HG02623 (cell line): ENCODE measurements around the gene LENEP.
A peak's percentile ranks its signal among the peaks of the same experiment; 100 is the strongest.

Source experiments
- ATAC-seq: cut with Tn5 transposase; IDR thresholded peaks from one replicate; pipeline ENCODE4 v1.9.1; 2021; ENCODE audit warnings: moderate library complexity; ENCODE audit not compliant: unreplicated experiment

Gene LENEP

DNA sequence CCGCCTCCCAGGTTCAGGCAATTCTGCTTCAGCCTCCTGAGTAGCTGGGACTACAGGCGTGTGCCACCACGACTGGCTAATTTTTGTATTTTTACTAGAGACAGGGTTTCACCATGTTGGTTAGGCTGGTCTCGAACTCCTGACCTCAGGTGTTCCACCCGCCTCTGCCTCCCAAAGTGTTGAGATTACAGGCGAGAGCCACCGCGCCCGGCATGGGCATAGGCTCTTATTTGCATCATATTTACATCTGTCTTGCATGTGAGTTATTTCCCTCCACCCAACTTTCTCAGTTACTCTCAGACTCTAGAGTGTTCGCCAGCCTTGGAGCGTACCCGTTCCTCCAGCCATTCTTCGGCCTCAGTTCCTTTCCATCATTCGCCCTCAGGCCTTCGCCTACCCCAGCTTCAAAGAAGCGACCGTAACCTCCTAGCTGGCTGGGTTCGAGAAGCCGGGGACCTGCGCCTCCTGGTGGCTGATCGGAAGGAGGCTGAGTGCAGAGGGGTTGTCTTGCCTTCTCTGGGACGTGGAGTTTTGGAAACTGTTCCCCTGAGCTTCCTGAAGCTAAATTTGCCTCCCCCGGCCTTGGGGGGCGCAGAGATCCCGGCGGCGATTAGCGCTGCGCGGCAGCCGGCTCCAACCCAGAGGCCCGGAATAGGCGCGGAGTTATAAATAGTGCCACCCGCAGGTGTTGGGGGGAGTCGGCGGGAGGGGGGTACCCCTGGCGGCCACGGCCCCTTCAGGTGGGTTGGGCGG, 5.6 kb downstream of the LENEP start:
- no peak for ATAC-seq

DNA sequence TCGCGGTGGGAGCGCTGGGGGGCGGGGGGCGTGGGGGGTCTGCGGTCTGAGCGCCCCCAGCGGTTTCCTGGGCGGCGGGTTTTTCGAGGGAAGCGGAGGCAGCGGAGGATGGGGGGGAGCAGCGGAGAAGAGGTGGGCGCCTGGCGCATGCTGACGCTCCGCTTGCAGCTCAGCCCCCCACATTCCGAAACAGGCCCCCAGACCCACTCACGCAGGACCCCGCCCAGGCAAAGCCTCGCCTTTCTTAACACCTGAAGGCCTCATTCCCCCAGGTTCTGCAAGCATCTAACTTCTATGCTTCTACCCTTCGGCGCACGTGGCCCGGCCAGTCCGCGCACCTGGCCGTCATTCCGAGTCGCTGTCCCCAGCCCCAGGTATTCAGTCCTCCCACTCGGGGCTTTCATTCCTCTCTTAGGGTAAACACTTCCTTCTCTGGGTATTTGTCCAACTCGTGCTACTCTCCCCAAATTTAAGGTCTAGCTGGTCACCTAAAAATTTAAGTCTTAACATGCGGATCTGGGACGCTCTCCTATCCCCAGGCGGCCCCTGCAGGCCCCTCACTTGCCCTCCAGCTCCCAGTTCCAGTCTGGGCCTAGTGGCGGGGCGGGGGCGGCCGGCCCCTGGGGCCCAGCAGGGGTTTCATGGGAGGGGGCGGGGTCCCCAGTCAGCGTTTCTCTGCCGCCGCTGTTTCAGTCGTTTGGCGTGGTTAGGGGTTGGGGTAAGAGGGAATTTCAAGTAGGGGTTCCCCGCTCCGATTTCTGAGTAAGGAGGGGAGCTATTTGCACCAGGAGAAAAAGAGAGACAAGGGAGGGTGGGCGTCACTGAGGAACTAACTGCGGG, 6.4 kb downstream of the LENEP start:
- no peak for ATAC-seq

GRCh38 chr1:155000411-155000725, 7.0 kb downstream of the LENEP start:
- no peak for ATAC-seq

DNA sequence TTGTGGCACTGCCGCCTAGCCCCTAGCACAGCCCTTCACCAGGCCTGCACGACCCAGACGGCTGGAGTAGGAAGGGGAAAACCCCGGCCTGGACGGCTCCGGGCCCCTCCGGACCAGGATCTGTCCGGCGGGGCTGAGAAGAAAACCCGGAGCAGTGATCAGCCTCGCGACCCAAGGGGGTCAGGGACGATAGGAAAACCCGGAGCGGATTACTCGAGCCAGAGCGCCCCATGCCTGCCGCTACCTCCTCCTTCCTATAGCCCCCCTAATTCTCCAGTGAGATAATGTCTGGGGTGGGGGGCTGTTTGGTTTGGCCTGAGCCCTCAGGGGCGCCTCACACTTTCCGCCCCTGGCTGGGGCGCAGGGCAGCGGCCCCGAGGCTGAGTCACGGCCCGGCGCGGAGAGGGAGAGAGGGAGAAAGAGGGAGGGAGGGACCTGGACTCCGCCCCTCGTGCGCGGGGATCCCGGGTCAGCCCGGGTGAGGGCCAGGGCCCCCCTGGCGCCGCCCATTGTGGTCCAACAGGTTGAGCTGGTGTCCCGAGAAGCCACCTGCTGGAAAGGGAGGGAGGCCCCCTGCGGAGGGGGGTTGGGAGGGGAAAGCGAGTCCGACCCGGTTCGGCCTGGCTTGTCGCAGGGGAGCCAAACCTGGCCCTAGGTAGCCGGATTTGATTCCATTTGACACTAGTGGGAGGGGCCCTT, 7.5 kb downstream of the LENEP start:
- ATAC-seq, result peak; percentile 34

- no peak for ATAC-seq
Observed at GRCh38 chr1:155001425-155001674, 8.0 kb downstream of the LENEP start.

DNA sequence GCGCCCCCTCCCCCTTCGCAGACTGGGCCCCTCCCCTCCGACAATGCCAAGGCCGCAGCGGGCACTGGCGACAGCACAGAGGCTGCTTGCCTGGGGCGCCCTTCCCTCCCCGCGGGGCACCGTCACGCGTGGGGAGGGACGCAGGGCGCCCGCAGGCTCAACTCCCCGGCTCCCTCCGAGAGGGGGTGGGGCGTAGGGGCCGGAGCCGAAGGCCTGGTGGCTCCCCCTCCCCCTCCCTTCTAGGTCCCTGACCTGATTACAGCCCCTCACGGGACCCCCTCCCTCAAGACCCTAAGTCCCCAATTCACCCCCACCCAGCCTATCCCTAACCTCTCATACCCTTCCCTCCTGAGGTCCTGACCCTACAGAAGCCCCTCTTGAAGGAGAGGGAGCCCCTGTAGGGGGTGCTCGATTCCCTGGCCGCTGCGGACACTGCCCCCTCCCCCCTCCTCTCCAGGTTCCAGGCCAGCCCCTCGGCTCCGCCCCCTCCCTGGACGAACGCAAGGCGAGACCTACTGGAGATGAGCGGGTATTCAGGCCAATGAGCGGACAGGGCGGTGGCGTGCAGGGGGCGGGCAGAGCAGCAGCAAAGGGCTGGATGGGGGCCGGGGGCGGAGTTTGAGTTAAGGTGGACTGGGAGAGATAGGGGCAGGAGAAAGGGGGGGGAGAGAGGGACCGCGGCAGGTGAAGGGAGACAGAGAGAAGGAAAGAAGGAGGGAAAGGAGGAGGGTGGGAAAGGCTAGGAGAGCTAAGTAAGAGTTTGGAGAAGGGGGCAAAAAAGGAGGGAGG, 8.5 kb downstream of the LENEP start:
- peak; percentile 46 for ATAC-seq

DNA sequence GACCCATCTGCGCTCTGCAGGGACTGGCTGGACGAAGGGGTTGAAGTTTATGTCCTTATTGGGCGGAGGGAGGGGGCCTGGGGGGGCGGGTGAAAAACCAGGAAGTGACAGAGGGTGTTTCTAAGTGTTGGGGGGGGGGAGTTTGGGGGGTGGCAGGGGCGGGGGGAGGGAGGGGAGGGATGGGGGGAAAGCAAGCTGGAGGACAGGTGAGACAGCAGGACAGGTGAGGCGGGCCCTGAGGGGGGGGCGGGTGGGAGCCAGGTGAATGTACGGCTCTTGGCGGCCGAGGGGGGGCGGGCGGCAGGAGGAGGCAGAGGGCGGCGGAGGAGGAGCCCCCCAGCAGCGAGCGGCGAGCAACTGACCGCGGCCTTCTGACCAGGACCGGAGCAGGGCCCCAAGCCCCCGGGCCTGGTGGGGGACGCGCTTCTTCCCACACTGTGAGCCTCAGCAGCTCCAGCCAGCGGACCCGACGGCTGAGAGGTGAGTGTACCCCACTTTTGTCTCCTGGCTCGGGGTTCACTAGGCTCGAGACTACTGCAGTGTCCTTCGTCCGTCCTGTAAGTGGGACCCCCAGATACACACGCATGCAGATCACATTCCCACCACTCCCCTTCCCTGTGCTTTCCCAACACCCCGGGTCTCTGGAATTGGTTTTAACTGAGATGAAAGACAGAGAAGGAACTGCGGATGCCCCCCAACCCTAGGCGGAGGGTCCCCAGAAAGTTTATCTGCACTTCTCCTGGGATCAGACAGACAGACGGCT, 9.3 kb downstream of the LENEP start, which contains the start of gene ZBTB7B:
Gene ZBTB7B (plus strand): TSS at position 339 of the 763 bp plus-strand sequence. CDS start 11,859 bp downstream, outside the sequence.
- no peak for ATAC-seq

DNA sequence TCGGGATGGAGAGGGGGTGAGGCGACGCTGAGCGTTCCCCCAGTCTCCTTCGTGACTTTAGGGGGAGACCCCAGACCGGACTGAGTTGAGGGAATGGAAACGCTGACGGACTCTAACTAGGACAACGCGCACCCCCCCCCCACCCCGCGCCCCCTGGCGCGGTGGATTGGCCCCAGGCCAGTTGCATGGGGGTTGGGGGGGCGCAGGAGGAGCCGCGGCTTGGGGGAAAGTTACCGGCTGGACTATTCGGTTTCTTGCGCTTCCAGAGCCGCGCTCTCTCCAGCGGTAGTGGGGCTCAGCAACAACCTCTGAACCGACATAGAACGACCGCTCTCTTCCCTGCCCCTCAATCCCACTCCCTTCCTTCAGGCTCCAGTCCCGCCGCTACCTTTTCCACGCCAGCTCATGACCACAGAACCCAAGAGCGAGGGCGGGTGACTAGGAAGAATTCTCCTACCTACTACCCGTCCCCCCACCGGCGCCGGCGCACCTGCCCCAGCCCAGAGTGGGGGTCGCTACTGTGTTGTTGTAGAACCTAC, 9.9 kb downstream of the LENEP start:
- ATAC-seq, result no peak

- ATAC-seq, result no peak
Observed at GRCh38 chr1:155003766-155004351, 10.5 kb downstream of the LENEP start.

GRCh38 chr1:155004352-155005075, 11.1 kb downstream of the LENEP start:
- no peak for ATAC-seq

GRCh38 chr1:155005076-155006011, 12.0 kb downstream of the LENEP start:
- ATAC-seq, result no peak

- ATAC-seq, result no peak
Observed at GRCh38 chr1:155006601-155007101, 13.3 kb downstream of the LENEP start.

- no peak for ATAC-seq
Observed at GRCh38 chr1:155007251-155007828, 14.0 kb downstream of the LENEP start.

DNA sequence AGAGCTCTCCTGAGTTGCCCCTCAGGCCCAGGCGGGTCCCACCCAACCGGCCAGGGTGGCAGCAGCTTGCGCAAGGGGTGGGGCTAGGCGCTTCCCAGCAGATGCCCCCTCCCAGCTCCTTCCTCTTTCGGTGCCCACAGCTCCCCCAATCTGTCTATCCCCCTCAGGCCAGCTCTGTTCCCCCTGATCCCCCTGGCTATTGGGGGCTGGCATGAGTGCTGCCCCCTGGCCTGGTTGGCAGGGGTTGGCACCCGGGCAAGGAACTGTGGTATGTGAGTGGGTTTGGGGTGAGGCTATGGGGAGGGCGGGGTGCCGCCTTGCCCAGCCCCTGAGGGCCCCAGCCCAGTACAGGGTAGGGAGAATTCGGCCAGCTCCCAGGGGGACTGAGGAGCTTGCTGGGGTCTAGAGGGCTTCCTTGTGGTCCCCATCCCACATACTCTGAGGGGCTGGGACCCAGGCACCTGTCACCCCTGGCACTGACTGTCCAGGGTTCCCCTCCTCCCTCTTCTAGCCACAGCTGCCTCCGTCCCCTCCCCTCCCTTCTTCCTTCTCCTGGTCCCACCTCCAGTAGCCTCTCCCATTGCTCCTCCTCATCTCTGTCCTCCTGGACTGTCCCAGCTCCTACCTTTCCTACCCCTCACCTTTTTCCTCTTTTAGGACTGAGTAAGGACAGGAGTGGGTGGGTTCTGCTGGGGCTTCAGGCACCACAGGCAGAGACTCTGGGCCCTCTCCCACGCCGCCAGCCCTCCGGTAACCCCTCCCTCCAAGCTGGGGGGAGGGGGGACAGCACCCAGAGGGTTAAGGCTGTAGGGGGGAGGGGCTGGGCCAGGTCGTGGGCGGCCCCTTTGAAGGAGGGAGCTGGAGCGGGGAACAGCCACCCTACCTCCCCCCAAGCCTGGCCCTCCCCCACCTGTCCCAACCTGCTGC, 14.9 kb downstream of the LENEP start:
- no peak for ATAC-seq

DNA sequence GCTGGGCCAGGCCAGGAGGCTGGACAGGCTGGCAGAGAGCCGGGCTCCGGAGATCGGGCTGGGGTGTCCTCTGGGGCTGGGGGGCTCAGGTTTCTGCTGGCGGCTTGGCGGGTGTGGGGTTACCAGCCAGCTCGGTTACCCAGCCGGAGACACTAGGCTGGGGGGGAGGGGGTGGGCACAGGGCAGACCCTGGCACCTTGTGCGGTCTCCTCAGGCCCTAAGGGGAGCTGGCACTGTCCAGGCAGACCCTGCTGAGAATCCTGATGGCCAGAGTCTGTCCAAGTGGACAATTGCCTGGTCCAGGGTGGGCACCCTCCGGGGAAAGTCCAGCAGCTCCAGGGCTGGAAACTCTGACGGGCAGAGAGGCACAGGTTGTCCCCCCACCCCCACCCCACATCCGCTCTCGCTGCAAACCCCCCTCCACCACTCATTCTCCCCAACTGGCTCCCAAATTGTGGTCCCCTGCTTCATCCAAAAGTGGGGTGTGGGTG, 15.9 kb downstream of the LENEP start:
- ATAC-seq, result no peak

DNA sequence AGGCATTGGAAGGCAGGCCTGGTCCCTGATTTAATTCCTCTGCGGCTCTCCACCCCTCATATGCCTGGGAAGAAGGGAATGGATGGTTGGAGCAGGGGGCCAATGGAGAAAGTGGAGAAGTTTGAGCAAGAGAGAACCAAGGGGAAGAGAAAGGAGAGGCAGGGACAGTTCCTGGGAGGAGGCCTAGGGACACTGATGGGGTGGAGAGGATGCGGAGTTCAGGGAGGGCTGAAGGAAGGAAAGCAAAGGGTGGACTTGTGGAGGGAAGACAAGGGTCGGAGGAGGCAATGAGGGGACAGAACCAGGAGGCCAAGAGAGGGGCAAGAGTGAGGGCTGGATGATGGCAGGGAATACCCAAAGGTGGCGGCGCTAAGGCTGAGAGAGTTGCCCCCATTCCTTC, 16.4 kb downstream of the LENEP start:
- ATAC-seq, result no peak
